GM19035 (cell line): Measurements from ENCODE around the gene HS3ST5.
A peak's percentile ranks its signal among the peaks of the same experiment; 100 is the strongest.
"Not testable (repeated sequence)": the region's sequence is repeated elsewhere in the genome, so short reads cannot be mapped to it uniquely, and the experiment has no call there.

Experiments used
- ATAC-seq: cut with Tn5 transposase; IDR thresholded peaks from one replicate; pipeline ENCODE4 v1.9.1; 2021; ENCODE audit not compliant: unreplicated experiment

Gene HS3ST5

GRCh38 chr6:114055763-114056162 is 287.1 kb downstream of the HS3ST5 start:
- ATAC-seq: no peak

- no peak for ATAC-seq
These were observed 287.5 kb downstream of the HS3ST5 start for GRCh38 chr6:114055349-114055748.

GRCh38 chr6:114053791-114054190 is 289.0 kb downstream of the HS3ST5 start:
- ATAC-seq: no peak

GRCh38 chr6:114052141-114052540 is 290.7 kb downstream of the HS3ST5 start:
- ATAC-seq: no peak

- ATAC-seq: no peak
These were observed 291.8 kb downstream of the HS3ST5 start for GRCh38 chr6:114051031-114051430.

- ATAC-seq: no peak
These were observed 293.4 kb downstream of the HS3ST5 start for GRCh38 chr6:114049367-114049966.

GRCh38 chr6:114044566-114044965 is 298.3 kb downstream of the HS3ST5 start:
- ATAC-seq: not testable (repeated sequence)

- no peak for ATAC-seq
These were observed 300.4 kb downstream of the HS3ST5 start for GRCh38 chr6:114042267-114043016.

GRCh38 chr6:114040871-114041270 is 302.0 kb downstream of the HS3ST5 start:
- no peak for ATAC-seq

GRCh38 chr6:114039841-114040240 is 303.0 kb downstream of the HS3ST5 start:
- no peak for ATAC-seq

GRCh38 chr6:114033606-114034005 is 309.2 kb downstream of the HS3ST5 start:
- no peak for ATAC-seq

- no peak for ATAC-seq
These were observed 310.1 kb downstream of the HS3ST5 start for GRCh38 chr6:114032721-114033120.

- ATAC-seq: no peak
These were observed 312.1 kb downstream of the HS3ST5 start for GRCh38 chr6:114030767-114031166.

GRCh38 chr6:114024746-114025145 is 318.1 kb downstream of the HS3ST5 start:
- ATAC-seq: no peak

- ATAC-seq: no peak
These were observed 322.6 kb downstream of the HS3ST5 start for GRCh38 chr6:114020196-114020595.

GRCh38 chr6:114017146-114017545 is 325.7 kb downstream of the HS3ST5 start:
- ATAC-seq: not testable (repeated sequence)

GRCh38 chr6:114014106-114014505 is 328.7 kb downstream of the HS3ST5 start:
- not testable (repeated sequence) for ATAC-seq

GRCh38 chr6:114011486-114011885 is 331.3 kb downstream of the HS3ST5 start:
- ATAC-seq: not testable (repeated sequence)

- ATAC-seq: no peak
These were observed 332.3 kb downstream of the HS3ST5 start for GRCh38 chr6:114010540-114010939.

- ATAC-seq: no peak
These were observed 333.6 kb downstream of the HS3ST5 start for GRCh38 chr6:114009192-114009591.

GRCh38 chr6:114008331-114008730 is 334.5 kb downstream of the HS3ST5 start:
- ATAC-seq: no peak

- ATAC-seq: peak; percentile 76
These were observed 335.3 kb downstream of the HS3ST5 start for GRCh38 chr6:114007516-114007915.
